Measurements from ENCODE around the gene TOMM6.

TOMM6 gene

GRCh38 chr6:41775293-41775882 lies 12.1 kb upstream of the TOMM6 start:
- no peak for DNase-seq (ENCODE audit: low read depth in 1 of 2, low spot score in 1 of 2)

GRCh38 chr6:41777551-41778285 lies 9.8 kb upstream of the TOMM6 start:
- H3K27ac ChIP-seq (replicated peaks) = 0 out of 2 replicates have a peak overlapping the region, but pooled peaks have one; percentile 6
- DNase-seq (ENCODE audit: low read depth in 1 of 2, low spot score in 1 of 2) = peak in 1 of 2 experiments; percentile 41
- no peaks in the 10 kb centered on the region for H3K27me3 ChIP-seq (ENCODE audit: insufficient read depth, poor library complexity, severe bottlenecking)
- peak; percentile 48; the same call in 1 of the 2 replicates for TF ChIP-seq SPI1 (IDR thresholded peaks at IDR 0.05; ENCODE audit: borderline replicate concordance, low read depth)
- TF ChIP-seq CTCF (IDR thresholded peaks at IDR 0.05; ENCODE audit: insufficient read depth, low read length) = no peak
- no peak for TF ChIP-seq POLR2AphosphoS5 (IDR thresholded peaks at IDR 0.05; ENCODE audit: low read depth)
- no peak overlapping the region for H3K4me3 ChIP-seq (replicated peaks; ENCODE audit: insufficient read depth, low read length)

More at GRCh38 chr6:41775293-41775882, 12.1 kb upstream of the TOMM6 start:
- no peak for TF ChIP-seq SPI1 (IDR thresholded peaks at IDR 0.05; ENCODE audit: borderline replicate concordance, low read depth)
- no peak for TF ChIP-seq GABPA (IDR thresholded peaks at IDR 0.05; ENCODE audit: low read depth)
- no peak for TF ChIP-seq POLR2AphosphoS5 (IDR thresholded peaks at IDR 0.05; ENCODE audit: low read depth)
- no peak for TF ChIP-seq CTCF (IDR thresholded peaks at IDR 0.05; ENCODE audit: insufficient read depth, low read length)
- TF ChIP-seq REST (IDR thresholded peaks at IDR 0.05; ENCODE audit: insufficient replicate concordance, low read depth) = no peak
- H3K27ac ChIP-seq (replicated peaks) = no peak overlapping the region
- no peak overlapping the region for H3K4me3 ChIP-seq (replicated peaks; ENCODE audit: insufficient read depth, low read length)
- no peaks in the 10 kb centered on the region for H3K27me3 ChIP-seq (ENCODE audit: insufficient read depth, poor library complexity, severe bottlenecking)

GRCh38 chr6:41778895-41779294 lies 8.6 kb upstream of the TOMM6 start:
- H3K27me3 ChIP-seq (ENCODE audit: insufficient read depth, poor library complexity, severe bottlenecking) = no peaks in the 10 kb centered on the region
- TF ChIP-seq REST (IDR thresholded peaks at IDR 0.05; ENCODE audit: insufficient replicate concordance, low read depth) (no peak), GABPA (IDR thresholded peaks at IDR 0.05; ENCODE audit: low read depth) (no peak), SPI1 (IDR thresholded peaks at IDR 0.05; ENCODE audit: borderline replicate concordance, low read depth) (no peak), POLR2AphosphoS5 (IDR thresholded peaks at IDR 0.05; ENCODE audit: low read depth) (no peak), CTCF (IDR thresholded peaks at IDR 0.05; ENCODE audit: insufficient read depth, low read length) (no peak)
- H3K27ac ChIP-seq (replicated peaks) = no peak overlapping the region
- DNase-seq (ENCODE audit: low read depth in 1 of 2, low spot score in 1 of 2) = no peak
- H3K4me3 ChIP-seq (replicated peaks; ENCODE audit: insufficient read depth, low read length) = peak overlapping the region; percentile 76
